SU-DHL-6 (cell line): ENCODE data around the gene HNRNPD.
A peak's percentile ranks its signal among the peaks of the same experiment; 100 is the strongest.

Experiments
- H2AFZ ChIP-seq: fragments of 200-600 bp; sonication (generic); 2 replicates; pipeline ENCODE4 v1.6.1; 2014; ENCODE audit warnings: low read depth, mild to moderate bottlenecking, moderate library complexity, mixed read lengths, antibody characterized with exemption, low read length; ENCODE audit not compliant: severe bottlenecking
- H3F3A ChIP-seq: fragments of 200-600 bp; shearing (Covaris generic); 2 replicates; pipeline ENCODE4 v1.6.0; 2016; ENCODE audit warnings: antibody characterized with exemption, mild to moderate bottlenecking; ENCODE audit not compliant: insufficient read depth
- H3K27ac ChIP-seq: fragments of 200-600 bp; sonication (generic); 2 replicates; pipeline ENCODE4 v1.5.1; 2016; ENCODE audit warnings: low read depth, mild to moderate bottlenecking, low read length, moderate library complexity, mixed read lengths
- H3K27me3 ChIP-seq: fragments of 200-600 bp; sonication (generic), shearing (Covaris generic); 2 replicates; pipeline ENCODE4 v1.6.0; 2014; ENCODE audit warnings: mild to moderate bottlenecking, low read length
- H3K36me3 ChIP-seq: fragments of 200-600 bp; sonication (generic); 2 replicates; pipeline ENCODE4 v1.6.1; 2014; ENCODE audit warnings: mild to moderate bottlenecking, low read length, mixed read lengths
- H3K4me2 ChIP-seq: fragments of 300-600, 200-600 bp; shearing (Covaris generic), sonication (generic); 2 replicates; pipeline ENCODE4 v1.6.0; 2014; ENCODE audit warnings: low read length, low read depth, mild to moderate bottlenecking; ENCODE audit not compliant: poor library complexity, severe bottlenecking
- H3K4me3 ChIP-seq: fragments of 200-600 bp; sonication (generic); 2 replicates; pipeline ENCODE4 v1.5.1; 2014; ENCODE audit warnings: antibody characterized with exemption, low read length, mild to moderate bottlenecking, mixed read lengths; ENCODE audit not compliant: insufficient read depth, poor library complexity, severe bottlenecking
- H3K79me2 ChIP-seq: fragments of 200-600 bp; sonication (generic); 2 replicates; pipeline ENCODE4 v1.6.1; 2014; ENCODE audit warnings: mild to moderate bottlenecking, low read length, moderate library complexity; ENCODE audit not compliant: insufficient read depth
- H3K9ac ChIP-seq: fragments of 200-600 bp; sonication (generic); 2 replicates; pipeline ENCODE4 v1.7.0; 2014; ENCODE audit warnings: mild to moderate bottlenecking, low read length
- H3K9me2 ChIP-seq: fragments of 200-600 bp; sonication (generic); replicated peaks from 2 replicates; pipeline ENCODE4 v1.6.1; 2014; ENCODE audit warnings: low read length; ENCODE audit not compliant: insufficient read depth
- H3K9me3 ChIP-seq: fragments of 200-600 bp; sonication (generic); 2 replicates; pipeline ENCODE4 v1.6.1; 2014; ENCODE audit warnings: low read length, mixed read lengths; ENCODE audit not compliant: insufficient read depth
- H4K20me1 ChIP-seq: fragments of 200-600 bp; sonication (generic); 2 replicates; pipeline ENCODE4 v1.6.1; 2014; ENCODE audit warnings: low read depth, mild to moderate bottlenecking, antibody characterized with exemption, low read length, moderate library complexity, mixed read lengths
- CTCF ChIP-seq: fragments of 200-600 bp; sonication (generic); IDR thresholded peaks from one replicate; pipeline ENCODE4 v1.5.1; 2017; ENCODE audit warnings: antibody characterized with exemption, mild to moderate bottlenecking, low read length, moderate library complexity; ENCODE audit not compliant: insufficient read depth, poor library complexity, severe bottlenecking
- EZH2phosphoT487 ChIP-seq: fragments of 200-600 bp; sonication (generic), shearing (Covaris generic); conservative IDR thresholded peaks from 2 replicates; pipeline ENCODE4 v1.6.1; 2018; ENCODE audit warnings: mild to moderate bottlenecking, antibody characterized with exemption, low read length, moderate library complexity, mixed read lengths

HNRNPD gene

GRCh38 chr4:82373816-82374625 is at the start of gene HNRNPD:
HNRNPD (minus strand) TSS chr4:82373991; CDS start chr4:82373678, 313 bp downstream.
- Histone ChIP-seq H3K27ac (peak within 1 kb of the TSS; percentile 88), H2AFZ (no peak within 1 kb of the TSS), H3K4me3 (peak within 1 kb of the TSS; percentile 87), H3K27me3 (no peaks in the 10 kb centered on the region), H3K9me3 (no peaks in the 10 kb centered on the region), H3K4me2 (peak within 1 kb of the TSS; percentile 94), H3K9me2 (no peaks in the 10 kb centered on the region), H3K79me2 (peaks cover 54% of the 10 kb centered on the region), H3K36me3 (peaks cover 22% of the 10 kb centered on the region), H3F3A (no peaks in the 10 kb centered on the region; the same call in 1 of the 2 replicates), H3K9ac (peak within 1 kb of the TSS; percentile 99), H4K20me1 (peaks cover 23% of the 10 kb centered on the region)
- TF ChIP-seq EZH2phosphoT487 (no peak), CTCF (no peak)

- no peak overlapping the region for H3K4me2 ChIP-seq
- H3K79me2 ChIP-seq = peaks cover 15% of the 10 kb centered on the region
- peaks cover 61% of the 10 kb centered on the region for H3F3A ChIP-seq
- no peaks in the 10 kb centered on the region for H3K9me2 ChIP-seq
- H2AFZ ChIP-seq = no peak overlapping the region
- no peaks in the 10 kb centered on the region for H3K9me3 ChIP-seq
- peaks cover 33% of the 10 kb centered on the region for H4K20me1 ChIP-seq
- no peak overlapping the region for H3K9ac ChIP-seq
- no peak overlapping the region for H3K27ac ChIP-seq
- peaks cover 35% of the 10 kb centered on the region for H3K36me3 ChIP-seq
- H3K4me3 ChIP-seq = no peak overlapping the region
- no peaks in the 10 kb centered on the region for H3K27me3 ChIP-seq
- TF ChIP-seq EZH2phosphoT487 (no peak), CTCF (no peak)
Measured at GRCh38 chr4:82422616-82423015, 48.8 kb upstream of the HNRNPD start.

GRCh38 chr4:82421796-82422560 is 48.2 kb upstream of the HNRNPD start:
- no peaks in the 10 kb centered on the region for H3K9me2 ChIP-seq
- no peaks in the 10 kb centered on the region for H3K27me3 ChIP-seq
- peaks cover 28% of the 10 kb centered on the region for H3K36me3 ChIP-seq
- no peak for TF ChIP-seq CTCF
- TF ChIP-seq EZH2phosphoT487 = no peak
- H3K4me2 ChIP-seq = no peak overlapping the region
- H2AFZ ChIP-seq = no peak overlapping the region
- peaks cover 55% of the 10 kb centered on the region for H3F3A ChIP-seq
- H3K9ac ChIP-seq = no peak overlapping the region
- H3K79me2 ChIP-seq = peaks cover 9% of the 10 kb centered on the region
- no peak overlapping the region for H3K4me3 ChIP-seq
- no peaks in the 10 kb centered on the region for H3K9me3 ChIP-seq
- no peak overlapping the region for H3K27ac ChIP-seq
- peaks cover 27% of the 10 kb centered on the region for H4K20me1 ChIP-seq
